GM12801 (cell line): ENCODE results near the gene CHST12.

Experiments
- TF ChIP-seq, protein P1 (sequence below): IDR thresholded peaks from one replicate; pipeline ENCODE4 v1.5.1; 2011; ENCODE audit warnings: control low read depth; ENCODE audit not compliant: insufficient read length; ENCODE audit errors: extremely low read depth

CHST12 gene

DNA sequence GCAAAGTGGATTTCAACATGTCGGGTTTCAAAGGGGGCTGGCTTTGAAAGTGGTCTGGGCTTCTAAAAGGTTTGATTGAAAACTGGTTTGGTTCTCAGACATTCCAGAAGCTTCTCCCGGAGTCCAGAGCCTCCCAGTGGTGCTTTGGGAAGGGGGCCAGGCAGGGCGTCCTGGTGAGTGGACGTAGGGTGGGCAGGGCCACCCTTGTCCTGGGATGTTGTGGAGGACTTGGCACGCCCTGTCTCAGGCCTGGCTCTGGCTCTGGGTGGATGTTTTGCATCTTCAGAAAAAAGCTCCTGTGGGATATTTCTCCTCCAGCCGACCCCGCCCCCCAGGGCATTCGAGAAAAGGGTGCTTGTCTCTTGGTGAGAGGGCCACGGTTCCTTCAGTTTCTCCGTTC, 41.6 kb downstream of the CHST12 start:
- TF ChIP-seq, protein P1, sequence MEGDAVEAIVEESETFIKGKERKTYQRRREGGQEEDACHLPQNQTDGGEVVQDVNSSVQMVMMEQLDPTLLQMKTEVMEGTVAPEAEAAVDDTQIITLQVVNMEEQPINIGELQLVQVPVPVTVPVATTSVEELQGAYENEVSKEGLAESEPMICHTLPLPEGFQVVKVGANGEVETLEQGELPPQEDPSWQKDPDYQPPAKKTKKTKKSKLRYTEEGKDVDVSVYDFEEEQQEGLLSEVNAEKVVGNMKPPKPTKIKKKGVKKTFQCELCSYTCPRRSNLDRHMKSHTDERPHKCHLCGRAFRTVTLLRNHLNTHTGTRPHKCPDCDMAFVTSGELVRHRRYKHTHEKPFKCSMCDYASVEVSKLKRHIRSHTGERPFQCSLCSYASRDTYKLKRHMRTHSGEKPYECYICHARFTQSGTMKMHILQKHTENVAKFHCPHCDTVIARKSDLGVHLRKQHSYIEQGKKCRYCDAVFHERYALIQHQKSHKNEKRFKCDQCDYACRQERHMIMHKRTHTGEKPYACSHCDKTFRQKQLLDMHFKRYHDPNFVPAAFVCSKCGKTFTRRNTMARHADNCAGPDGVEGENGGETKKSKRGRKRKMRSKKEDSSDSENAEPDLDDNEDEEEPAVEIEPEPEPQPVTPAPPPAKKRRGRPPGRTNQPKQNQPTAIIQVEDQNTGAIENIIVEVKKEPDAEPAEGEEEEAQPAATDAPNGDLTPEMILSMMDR = no peak

DNA sequence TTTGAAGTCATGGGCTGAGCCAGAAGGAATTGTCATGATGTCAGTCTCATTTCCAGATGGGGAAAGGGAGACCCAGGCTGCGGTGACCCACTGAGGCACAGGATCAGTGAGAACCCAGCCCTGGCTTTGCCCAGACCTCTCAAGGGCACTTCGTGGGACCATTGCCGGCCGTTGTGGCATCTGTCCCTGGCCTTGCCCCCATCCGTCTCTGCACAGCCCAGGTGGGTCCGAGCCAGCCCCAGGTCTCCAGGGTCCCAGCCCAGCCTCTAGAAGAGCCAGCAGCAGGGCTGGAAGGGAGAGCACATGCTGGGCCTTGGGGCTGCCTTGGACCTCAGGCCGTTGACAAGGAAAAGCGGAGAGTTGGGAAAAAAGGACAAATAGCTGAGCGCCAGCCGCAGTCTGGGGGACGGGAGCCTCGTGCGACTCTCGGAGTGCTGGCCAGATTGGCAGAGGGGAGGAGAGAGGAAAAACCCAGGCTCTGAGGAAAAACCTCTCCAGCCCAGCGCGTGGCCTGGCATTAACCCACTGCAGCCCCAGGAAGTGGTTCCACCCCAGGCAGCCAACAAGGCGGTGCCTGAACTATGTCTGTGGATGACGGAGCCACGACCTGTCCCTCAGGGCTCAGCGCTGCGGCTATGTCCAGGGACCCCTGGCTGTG, 42.6 kb downstream of the CHST12 start:
- TF ChIP-seq, protein P1 = no peak

DNA sequence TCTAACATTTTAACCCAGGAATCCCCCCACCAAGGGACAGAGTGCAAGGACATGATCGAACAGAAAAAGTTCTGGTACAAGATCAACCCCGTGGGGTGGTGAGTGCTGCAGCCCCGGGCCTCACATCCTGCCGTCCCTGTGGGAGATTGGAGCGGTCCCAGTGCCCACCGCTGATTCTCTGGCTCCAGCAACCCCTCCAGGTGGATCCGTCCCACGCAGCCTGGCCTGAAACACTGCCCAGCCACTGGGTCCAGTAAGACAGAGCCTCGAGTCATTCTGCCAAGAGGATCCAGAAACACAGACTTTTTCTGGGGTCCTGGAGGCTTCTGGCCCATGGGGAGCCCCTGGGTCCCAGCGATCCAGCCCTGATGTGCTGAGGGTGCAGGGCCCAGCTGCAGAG, 43.3 kb downstream of the CHST12 start:
- TF ChIP-seq, protein P1 = no peak

DNA sequence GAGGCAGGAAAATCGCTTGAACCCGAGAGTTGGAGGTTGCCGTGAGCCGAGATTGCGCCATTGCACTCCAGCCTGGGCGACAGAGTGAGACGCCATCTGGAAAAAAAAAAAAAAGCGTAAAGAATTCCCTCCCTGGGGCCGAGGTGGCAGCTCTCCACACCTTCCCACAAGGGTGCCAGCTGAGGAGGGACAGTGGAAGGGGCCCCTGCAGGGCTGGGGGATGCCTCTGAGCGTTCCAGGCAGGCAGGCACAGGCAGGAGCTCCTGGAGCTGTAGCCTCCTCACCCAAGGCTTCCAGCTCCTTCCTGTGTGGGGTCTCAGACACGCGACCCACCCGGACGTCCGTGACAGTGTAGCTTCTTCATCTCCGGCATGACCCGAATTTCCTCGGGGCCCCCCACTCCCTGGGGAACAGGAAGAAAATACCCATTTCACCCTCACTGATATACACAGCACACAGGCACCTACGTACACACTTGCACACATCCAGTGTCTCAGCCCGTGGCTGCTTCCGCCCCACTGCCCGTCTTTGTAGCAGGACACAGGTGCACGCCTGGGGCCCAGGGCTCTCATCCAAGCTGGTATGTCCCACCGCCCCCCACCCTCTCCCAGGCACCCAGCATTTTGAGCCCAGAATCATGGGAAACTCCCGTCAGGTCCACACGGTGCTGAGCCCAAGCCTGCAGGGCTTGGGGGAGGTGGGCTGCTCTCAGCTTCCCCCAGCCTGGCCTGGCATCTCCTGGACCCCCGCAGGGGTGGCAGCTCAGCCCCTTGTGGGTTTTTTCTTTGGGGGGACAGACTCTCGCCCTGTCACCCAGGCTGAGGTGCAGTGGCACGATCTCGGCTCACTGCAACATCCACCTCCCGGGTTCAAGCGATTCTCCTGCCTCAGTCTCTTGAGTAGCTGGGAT, 47.0 kb downstream of the CHST12 start:
- TF ChIP-seq, protein P1 = no peak

DNA sequence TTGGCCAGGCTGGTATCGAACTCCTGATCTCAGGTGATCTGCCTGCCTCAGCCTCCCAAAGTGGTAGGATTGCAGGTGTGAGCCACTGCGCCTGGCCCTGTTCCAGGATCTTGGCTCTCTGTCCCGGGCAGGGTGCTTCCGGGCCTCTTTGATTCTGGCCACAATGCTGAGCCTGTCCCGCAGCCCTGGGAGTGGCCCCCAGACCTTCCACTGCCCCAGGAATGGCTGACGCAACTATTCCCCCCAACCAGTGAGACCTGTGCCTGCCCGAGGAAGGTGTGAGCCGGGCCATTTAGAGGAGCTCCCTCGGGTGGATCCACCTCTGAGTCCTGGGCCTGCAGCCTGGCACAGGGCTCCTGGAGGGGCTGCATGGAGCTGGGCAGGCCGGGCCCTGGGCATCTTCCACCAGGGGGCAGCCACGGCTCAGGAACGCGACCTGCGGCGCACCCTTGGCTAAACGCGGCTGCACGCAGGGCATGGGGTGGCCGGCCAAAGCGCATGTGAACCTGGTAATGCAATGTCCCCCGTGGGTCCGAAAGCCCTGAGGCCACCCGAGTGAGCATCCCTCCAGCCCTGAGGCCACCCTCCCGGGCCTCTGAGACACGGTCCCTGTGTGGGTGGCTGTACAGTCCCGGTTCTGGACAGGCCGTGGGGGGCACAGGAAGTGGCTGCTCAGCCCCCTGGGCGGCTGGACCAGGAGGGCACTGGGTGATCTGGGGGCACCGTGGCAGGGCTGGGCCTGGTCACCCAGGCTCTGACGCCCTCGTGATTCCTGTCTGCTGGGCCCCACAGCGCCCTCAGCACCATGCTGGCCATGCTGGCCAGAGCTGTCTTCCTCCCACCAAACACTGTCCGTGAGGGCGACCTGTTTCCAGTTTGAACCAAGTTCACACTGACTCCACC, 48.0 kb downstream of the CHST12 start:
- TF ChIP-seq, protein P1 = no peak

DNA sequence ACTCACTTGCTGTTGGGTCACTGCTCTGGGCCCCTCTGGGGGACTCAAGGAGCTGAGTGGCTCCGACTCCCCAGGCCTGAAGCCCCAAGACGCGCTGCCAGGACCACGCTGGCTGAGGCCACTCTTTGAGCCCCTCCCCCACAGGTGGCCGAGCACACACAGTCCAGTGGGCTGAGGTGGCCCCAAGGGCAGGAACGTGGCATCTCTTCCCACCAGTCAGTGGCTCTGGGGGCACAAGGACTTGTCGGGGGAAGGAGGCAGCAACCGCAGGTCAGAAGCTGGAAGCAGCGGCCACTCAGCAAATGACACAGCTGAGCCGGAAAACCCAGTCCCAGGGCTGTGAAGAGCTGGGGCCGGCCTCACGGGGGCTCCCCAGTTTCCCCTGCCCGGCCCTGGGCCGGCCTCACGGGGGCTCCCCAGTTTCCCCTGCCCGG, 48.7 kb downstream of the CHST12 start:
- TF ChIP-seq, protein P1 = no peak

DNA sequence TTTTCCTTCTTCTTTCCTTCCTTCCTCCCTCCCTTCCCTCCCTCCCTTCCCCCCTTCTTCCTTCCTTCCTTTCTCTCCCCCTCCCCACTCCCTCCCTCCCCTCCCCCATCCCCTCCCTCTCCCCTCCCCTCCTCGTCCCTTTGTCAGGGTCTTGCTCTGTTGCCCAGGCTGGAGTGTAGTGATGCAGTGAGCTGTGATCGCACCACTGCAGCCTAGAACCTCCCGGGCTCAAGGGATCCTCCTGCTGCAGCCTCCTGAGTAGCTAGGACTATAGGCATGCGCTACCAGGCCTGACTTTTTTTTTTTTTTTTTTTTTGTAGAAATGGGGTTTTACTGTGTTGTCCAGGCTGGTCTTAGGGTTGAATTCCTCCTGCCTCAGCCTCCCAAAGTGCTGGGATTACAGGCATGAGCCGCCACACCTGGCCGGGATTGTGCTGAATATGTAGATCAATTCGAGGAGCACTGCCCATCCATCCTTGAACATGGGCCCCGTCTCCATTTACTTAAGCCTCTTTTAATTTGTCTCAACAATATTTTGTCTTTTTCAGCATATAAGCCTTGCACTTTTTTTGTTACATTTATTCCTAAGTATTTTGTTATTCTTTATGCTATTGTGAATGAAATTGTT, 49.3 kb downstream of the CHST12 start:
- TF ChIP-seq, protein P1 = no peak
